Measurements from ENCODE around the gene CLC.

CLC gene

GRCh38 chr19:39759457-39760184 lies 21.8 kb upstream of the CLC start:
- DNase-seq (ENCODE audit: low spot score), result no peak
- no peak overlapping the region for H3K27ac ChIP-seq
- TF ChIP-seq, protein P1, sequence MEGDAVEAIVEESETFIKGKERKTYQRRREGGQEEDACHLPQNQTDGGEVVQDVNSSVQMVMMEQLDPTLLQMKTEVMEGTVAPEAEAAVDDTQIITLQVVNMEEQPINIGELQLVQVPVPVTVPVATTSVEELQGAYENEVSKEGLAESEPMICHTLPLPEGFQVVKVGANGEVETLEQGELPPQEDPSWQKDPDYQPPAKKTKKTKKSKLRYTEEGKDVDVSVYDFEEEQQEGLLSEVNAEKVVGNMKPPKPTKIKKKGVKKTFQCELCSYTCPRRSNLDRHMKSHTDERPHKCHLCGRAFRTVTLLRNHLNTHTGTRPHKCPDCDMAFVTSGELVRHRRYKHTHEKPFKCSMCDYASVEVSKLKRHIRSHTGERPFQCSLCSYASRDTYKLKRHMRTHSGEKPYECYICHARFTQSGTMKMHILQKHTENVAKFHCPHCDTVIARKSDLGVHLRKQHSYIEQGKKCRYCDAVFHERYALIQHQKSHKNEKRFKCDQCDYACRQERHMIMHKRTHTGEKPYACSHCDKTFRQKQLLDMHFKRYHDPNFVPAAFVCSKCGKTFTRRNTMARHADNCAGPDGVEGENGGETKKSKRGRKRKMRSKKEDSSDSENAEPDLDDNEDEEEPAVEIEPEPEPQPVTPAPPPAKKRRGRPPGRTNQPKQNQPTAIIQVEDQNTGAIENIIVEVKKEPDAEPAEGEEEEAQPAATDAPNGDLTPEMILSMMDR (IDR thresholded peaks at IDR 0.05), result no peak
- no peak overlapping the region for H3K4me3 ChIP-seq

DNA sequence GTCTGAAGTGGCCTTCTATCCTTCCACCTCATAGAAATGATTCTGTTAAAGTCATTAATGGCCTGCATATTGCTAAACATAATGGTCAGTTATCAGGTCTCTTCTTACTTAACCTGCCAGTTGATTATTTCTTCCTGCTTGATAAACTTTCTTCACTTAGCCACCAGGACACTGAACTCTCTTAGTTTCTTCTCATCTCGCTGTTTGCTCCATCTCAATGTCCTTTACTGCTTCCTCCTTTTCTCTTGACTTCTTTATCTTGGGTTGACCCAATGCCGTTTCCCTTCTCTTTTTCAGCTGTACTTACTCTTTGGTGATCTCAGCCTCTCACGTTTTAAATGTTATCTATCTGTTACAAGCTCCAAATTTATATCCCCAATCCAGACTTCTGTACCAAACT lies 17.1 kb upstream of the CLC start:
- Histone ChIP-seq H3K4me3 (no peak overlapping the region), H3K27ac (no peak overlapping the region)
- TF ChIP-seq, protein P1 (IDR thresholded peaks at IDR 0.05), result no peak
- DNase-seq (ENCODE audit: low spot score), result no peak

GRCh38 chr19:39754544-39754943 lies 16.7 kb upstream of the CLC start:
- DNase-seq (ENCODE audit: low spot score), result no peak
- TF ChIP-seq, protein P1 (IDR thresholded peaks at IDR 0.05), result no peak
- Histone ChIP-seq H3K27ac (no peak overlapping the region), H3K4me3 (no peak overlapping the region)

DNA sequence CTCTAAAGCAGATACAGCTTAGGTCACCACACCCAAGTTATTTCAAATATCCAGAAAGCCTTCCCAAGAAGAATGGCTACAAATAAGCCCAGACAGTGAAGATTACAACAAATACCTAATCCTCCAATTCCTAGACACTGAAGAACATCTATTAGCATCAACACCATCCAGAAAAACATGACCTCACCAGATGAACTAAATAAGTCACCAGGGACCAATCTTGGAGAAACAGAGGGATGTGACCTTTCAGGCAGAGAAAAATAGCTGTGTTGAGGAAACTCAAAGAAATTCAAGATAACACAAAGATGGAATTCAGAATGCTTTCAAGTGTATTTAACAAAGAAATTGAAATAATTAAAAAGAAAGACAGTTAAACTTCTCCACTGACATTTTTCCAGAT lies 15.0 kb upstream of the CLC start:
- no peak overlapping the region for H3K4me3 ChIP-seq
- H3K27ac ChIP-seq, result no peak overlapping the region
- DNase-seq (ENCODE audit: low spot score), result no peak
- TF ChIP-seq, protein P1 (IDR thresholded peaks at IDR 0.05), result no peak

- TF ChIP-seq, protein P1 (IDR thresholded peaks at IDR 0.05), result no peak
- DNase-seq (ENCODE audit: low spot score), result no peak
- Histone ChIP-seq H3K4me3 (no peak overlapping the region), H3K27ac (no peak overlapping the region)
Observed at GRCh38 chr19:39752390-39752789, 14.6 kb upstream of the CLC start.

- Histone ChIP-seq H3K4me3 (no peak overlapping the region), H3K27ac (no peak overlapping the region)
- no peak for DNase-seq (ENCODE audit: low spot score)
- TF ChIP-seq, protein P1 (IDR thresholded peaks at IDR 0.05), result no peak
Observed at GRCh38 chr19:39749981-39750380, 12.2 kb upstream of the CLC start.

GRCh38 chr19:39746836-39747529 lies 9.2 kb upstream of the CLC start:
- Histone ChIP-seq H3K27ac (no peak overlapping the region), H3K4me3 (no peak overlapping the region)
- TF ChIP-seq, protein P1 (IDR thresholded peaks at IDR 0.05), result no peak
- DNase-seq (ENCODE audit: low spot score), result no peak
